ENCODE data around the gene ARNT2.
"Not testable (repeated sequence)": the region's sequence is repeated elsewhere in the genome, so short reads cannot be mapped to it uniquely, and the experiment has no call there.

ARNT2 gene

DNA sequence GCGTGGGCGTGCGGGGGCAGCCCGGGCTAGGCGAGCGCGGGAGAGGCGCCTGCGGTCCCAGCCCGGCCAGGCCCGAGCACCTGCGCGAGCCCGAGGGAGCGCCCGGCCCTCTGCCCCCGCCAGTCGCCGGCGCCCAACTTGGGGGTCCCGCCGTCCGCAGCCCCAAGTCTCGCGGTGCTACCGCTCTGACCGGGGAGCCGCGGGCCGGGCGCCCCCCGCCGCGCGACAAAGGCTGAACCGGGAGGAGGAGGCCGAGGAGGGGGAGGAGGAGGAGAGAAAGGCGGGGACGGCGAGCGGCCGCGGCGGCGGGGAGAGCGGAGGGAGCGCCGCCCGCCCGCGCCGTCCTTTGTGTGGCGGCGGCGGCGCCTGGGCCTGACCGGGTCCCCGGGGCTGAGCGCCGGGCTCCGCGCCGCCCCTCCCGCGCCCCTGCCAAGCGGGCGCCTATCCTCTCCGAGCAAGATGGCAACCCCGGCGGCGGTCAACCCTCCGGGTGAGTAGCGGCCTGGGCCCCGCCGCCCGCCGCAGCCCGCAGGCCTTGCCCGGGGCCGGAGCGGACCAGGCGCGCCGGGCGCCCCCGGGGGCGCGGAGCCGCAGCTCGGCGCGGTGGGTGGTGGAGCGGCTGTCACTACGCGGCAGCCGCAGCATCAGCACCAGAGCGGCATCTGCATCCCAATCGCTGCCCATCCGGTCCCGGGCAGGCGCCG is at the start of gene ARNT2:
ARNT2 (plus strand) TSS at position 326 of the 704 bp plus-strand sequence; CDS start at position 460, 134 bp downstream.
- DNase-seq: no peak

DNA sequence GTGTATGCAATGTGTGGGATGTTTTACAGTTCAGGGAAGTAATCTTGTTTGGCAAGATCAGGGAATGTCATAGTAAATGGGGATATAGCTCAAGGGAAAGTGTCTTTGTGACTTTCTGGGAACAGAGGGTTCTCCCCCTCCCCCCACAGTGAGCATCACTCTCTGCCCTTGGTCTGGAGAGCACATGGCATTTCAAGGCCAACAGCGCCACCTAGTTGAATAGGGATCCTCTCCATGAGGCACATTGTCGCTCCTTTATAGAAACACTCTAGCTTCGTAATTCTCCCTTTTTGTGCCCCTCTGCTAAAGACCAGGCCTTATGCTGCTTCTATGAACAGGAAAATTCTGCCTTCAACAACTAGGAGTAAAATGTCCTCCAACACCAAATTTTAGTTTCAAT is 37.1 kb upstream of the ARNT2 start:
- no peak for DNase-seq

DNA sequence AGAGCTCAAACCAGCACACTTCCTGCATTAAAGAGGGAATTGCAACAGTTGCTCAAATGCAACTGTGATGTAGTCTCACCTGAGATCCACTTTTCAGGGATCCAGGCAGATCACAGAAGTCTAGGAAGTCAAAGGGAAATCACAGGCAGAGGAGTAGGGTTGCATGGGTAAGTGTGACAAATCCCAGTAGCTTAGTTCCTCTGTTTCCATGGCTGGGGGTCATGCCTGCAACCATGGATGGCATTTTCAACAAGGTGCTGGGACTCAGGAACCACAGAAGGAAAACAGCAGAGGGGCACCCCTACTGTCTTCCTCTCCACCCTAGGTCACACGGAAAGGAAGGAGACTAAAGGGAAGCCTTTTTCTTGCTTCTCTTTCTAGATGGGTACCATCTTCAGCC is 36.5 kb upstream of the ARNT2 start:
- DNase-seq: no peak

DNA sequence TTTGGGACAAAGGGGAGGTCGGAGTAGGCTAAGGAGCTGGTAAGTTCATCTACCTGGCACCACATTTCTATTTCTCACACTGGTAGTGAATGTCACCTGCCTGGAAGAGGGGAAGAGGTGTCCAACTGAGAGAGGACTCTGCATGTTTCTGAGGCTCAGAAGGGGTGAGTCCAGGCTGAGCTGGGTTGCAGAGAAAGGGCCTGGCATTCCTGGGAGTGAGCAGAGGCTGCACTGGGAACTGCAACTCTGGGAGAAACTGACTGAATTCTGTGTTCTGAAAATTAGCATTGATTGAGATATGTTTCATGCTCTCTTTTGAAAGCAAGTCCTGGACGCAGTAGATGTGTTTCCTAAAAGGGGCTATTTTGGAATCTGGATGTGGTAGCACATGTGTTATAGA is 32.3 kb upstream of the ARNT2 start:
- no peak for DNase-seq

DNA sequence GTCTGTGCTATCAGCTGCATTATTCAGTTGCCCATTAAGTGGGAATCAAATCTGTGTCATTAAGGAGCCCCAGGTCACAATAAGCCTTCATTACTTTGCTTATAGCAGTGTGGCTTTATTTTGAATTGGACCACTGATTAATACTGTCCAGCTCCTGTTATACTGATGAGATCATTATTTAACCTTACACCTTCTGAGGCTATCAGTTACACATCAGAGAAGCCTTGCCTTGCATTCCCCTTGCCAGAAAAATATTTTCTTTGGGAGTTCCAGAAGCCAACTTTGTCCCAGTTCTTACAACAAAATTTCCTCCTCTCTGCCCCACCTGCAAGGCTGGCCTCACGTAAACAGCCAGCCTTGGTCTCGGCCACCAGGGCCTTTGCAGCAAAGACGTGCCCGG is 29.7 kb upstream of the ARNT2 start:
- DNase-seq: no peak

DNA sequence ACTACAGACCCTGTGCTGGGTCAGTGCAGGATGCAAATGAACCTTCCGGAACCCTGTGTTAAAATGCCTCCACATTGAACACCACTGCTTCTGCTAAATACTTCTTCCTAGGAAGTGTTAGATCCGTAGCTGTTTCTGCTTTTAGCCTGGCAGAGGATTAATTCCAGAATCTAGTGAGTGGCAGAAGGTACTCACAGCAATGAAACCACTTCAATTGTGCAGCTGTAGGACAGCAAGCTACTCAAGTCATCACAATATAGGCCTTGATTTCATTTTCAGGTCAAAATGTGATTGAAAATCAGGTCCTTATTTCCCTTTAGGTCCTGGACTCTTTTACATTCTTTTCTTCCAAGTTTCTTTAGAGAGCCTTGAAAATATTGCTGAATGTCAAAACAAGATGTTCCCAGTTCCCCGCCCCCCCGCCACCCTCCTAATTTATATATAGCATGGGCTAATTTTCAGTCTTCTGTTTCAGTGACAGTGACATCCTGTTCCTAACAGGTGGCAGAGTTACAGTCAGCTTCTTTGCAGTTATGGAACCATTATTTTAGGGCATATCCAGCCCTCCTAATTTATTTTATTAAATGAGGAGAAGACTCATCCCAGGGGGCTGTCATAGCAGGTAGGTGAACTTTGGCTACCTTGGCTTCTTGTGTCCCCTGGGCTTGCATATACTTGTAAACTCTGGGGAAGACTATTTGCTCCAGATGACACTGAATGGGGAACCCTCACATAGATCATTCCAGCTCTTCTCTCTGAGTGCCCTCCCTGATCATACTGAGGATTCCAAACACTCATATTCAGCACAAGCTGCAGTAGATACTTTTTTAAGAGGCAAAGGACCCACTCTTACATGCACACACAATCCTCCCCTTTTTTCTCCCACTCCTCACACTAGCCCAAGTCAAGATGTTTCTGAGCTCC is 28.0 kb upstream of the ARNT2 start:
- DNase-seq: no peak

DNA sequence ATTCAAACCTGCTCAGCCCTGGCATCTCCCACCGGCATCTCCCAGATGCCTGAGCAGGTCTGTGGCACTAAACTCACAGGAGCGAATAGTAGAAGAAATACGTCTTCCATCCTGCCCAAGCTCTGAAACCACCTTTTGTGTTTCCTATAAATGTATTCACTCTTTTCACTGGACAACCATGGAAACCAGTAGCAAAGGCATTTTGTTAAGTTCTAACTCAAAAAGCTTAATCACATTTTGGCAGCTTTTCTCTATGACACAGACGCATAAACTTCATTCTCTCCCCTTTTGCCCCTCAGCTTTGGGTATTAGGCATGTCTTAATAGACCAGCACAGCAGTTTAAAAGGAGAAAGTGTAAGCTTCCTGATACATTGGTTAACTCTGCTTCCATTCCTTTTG is 24.5 kb upstream of the ARNT2 start:
- no peak for DNase-seq

DNA sequence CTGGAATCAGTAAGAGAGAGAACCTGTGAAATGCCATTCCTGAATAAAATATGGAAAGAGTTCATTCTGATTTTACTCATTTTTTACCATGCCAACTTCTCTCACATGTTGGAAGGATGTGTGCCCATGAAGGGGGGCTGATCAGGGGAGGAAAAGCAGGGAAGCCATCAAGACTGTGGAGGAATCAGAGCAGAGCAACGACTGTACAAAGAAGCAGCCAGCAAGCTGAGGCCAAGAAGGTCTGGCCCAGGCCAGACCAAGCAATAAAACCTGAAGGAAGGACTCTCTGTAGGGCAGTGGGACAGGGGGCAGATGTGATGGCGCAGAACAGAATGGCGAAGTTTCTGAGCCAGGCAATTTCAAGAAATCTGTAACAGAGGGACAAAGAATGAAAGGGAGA is 24.0 kb upstream of the ARNT2 start:
- no peak for DNase-seq

DNA sequence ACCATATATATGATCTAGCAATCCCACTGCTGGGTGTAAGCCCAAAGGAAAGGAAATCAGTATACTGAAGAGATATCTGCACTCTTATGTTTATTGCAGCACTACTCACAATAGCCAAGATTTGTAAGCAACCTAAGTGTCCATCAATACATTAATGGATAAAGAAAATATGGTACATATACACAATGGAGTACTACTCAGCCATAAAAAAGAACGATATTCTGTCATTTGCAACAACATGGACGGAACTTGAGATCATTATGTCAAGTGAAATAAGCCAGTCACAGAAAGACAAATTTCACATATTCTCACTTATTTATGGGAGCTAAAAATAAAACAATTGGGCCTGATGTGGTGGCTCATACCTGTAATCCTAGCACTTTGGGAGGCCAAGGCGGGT is 21.9 kb upstream of the ARNT2 start:
- DNase-seq: no peak

DNA sequence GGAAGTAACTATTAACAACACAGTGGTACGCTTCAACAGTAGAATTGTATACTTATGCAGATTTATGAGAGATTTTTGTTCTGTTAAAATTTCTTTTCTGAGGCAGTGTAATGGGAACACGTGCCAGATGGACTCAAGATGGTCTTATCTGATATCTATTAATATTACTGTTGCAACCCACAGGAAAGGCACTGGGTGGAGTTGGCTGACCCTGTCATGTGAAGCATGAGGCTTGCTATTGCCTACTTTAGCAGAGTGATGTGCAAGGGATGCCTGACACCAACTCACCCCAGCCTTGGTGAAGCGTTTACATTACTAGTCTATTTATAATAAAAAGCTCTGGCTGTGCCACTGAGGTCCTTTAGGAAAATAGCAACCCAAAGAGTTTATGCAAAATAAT is 19.8 kb upstream of the ARNT2 start:
- no peak for DNase-seq

DNA sequence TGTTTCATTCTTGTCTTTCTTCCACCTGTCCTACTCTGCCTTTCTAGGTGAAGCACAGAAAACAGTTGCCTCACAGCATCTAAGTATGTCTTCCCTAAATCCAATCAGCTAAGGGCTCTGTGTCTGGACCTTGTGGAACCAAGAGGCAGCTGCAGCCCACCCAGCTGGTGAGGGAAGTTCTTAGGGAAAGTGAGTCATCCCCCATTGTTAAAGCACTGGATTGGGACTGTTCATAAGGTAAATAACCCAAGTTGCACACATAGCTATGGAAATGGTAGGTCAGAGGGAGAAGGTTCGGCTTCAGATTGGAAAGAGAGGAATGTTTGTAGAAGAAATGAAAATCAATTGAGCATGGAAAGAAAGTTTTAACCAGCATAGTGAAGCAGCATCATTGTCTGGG is 18.0 kb upstream of the ARNT2 start:
- no peak for DNase-seq

DNA sequence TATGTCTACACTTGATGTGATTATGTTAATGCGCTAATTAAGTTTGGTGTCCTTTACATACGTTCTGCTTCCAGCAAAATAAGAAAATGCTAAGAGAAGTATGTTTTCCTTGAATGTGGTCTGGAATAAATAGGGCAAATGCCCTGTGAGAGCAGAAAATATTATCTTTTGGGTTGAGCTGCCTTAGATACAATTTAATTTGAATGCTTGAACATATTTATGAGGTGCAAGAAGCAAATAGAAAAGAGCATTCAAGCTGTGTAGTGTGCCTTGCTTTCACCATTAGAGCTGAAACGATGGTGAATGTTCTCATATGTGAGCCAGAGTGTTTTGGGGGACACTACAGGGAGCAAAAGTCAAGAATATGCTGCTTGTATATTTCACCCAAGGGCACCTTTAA is 15.9 kb upstream of the ARNT2 start:
- no peak for DNase-seq

DNA sequence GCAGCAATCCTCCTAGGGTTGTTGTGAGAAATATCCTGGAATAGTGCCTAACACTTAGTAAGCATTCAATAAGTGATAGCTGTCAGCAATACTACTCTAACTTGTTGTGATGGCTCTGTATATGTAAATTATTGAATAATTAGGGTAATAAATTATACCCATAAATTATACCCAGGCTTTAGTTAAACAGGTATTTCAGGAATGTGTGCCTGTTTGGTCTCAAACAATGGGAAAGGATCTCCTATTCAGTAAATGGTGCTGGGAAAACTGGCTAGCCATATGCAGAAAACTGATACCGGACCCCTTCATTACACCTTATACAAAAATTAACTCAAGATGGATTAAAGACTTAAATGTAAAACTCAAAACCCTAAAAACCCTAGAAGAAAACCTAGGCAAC is 14.8 kb upstream of the ARNT2 start:
- DNase-seq: no peak

DNA sequence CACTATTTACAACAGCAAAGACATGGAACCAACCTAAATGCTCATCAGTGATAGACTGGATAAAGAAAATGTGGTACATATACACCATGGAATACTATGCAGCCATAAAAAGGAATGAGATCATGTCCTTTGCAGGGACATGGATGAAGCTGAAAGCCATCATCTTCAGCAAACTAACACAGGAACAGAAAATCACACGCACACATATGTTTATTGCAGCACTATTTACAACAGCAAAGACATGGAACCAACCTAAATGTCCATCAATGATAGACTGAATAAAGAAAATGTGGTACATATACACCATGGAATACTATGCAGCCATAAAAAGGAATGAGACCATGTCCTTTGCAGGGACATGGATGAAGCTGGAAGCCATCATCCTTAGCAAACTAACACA is 13.2 kb upstream of the ARNT2 start:
- DNase-seq: not testable (repeated sequence)

DNA sequence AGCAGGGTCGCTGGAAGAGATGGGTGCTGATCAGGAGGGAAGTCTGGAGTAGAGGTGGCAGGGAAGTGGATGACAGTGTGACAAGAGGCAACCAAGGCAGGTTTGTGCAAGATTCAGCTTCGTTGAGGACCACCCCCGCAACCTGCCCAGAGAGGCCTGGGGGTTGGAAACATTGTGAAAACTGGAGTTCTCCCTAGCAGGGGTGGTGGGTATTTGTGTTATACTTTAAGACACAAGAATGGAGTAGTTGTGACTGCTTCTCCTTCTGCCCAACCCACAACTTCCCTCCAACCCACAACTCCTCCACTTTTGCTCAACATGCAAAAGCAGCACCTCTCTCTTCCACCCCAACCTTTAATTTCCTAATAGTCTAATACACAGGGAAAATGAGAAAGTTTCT is 8.6 kb upstream of the ARNT2 start:
- DNase-seq: no peak

DNA sequence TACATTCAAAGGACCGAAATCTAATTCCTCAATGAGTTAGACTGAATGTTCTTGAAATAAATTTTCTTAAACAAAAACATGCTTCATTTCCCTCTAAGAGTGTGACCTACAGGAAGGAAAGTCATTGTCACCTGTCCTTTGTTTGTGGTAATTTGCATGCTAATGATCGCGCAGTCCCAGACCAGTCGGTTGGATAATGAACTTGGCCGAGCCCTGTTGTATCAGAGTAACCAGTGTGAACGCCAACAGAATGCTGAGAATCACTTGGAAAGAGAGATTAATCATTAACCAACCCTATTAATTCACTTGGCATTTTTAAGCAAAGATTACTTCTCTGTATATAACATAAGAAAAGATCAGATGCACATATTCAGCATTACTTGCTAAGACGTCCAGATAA is 8.1 kb upstream of the ARNT2 start:
- no peak for DNase-seq

DNA sequence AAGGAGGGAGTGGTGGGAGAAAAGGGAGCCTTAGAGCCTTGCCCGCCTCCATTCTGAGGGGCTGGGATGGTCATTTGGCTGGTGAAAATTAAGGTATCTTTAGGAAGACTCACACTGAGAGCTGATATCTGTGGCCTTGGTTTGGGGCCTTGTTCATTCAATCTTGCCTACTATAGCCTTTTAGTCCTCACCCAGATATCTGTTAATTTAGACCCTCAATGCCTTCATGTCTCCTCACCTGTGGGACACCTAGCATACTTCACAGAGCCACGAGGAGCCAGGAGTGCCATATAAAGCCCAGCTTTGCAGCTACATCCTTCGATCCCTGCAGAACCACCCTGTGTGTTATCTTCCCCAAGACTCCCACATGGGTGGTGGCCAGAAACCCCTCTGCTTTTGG is 4.7 kb upstream of the ARNT2 start:
- DNase-seq: no peak

DNA sequence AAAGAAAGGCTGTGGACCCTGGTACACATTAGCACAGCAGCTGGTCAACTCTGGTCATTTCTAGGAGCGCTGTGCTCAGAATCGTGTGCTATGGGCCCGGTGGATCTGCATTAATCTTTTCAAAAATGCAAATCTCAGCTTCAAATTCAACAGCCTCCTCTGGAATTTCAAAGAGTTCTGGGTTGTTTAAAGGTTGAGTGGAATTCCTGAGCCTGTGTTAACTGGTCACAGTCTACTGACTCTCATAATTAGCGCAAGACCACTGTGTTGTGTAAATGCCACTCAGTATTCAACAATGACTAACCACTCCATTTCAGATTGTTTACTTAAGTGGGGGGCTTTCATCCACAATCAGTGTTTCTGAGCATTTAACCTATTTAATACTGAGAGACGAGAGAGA is 2.7 kb upstream of the ARNT2 start:
- no peak for DNase-seq

DNA sequence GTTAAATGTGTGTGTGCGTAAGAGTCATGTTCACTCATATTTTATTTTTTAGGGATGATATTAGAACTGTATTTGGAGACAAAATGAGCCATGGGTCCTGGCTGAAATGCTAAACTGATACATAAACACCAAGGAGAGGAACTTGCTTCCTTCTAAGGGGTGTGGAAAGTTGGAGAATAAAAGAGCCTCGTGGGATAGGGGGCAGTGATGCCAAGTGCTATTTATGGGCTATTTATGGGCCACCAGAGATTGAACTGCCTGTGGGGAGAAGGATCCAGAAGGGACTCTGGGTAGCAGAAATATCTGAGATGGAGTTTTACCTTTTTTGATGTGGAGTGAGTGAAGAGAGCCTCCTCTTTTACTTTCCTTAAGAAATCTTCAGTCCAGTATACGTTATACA is 1.8 kb upstream of the ARNT2 start:
- no peak for DNase-seq

DNA sequence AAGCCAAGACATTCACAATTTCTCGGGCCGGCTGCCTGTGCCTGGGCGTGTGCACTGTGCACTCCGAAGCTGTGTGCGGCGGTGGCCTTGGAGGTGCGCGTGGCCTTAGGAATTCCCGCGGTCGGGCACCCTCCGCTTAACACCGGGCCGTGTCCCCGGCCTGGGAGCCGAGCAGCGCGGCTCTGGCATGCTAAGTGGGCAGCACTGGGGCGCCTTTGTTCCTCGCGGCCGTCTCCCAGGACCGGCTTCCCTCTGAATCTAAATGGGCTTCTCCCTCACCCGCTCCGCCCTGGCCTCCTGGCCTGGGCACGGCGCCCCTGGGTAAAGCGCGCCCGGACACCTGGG is 498 bp upstream of the ARNT2 start:
- DNase-seq: no peak

DNA sequence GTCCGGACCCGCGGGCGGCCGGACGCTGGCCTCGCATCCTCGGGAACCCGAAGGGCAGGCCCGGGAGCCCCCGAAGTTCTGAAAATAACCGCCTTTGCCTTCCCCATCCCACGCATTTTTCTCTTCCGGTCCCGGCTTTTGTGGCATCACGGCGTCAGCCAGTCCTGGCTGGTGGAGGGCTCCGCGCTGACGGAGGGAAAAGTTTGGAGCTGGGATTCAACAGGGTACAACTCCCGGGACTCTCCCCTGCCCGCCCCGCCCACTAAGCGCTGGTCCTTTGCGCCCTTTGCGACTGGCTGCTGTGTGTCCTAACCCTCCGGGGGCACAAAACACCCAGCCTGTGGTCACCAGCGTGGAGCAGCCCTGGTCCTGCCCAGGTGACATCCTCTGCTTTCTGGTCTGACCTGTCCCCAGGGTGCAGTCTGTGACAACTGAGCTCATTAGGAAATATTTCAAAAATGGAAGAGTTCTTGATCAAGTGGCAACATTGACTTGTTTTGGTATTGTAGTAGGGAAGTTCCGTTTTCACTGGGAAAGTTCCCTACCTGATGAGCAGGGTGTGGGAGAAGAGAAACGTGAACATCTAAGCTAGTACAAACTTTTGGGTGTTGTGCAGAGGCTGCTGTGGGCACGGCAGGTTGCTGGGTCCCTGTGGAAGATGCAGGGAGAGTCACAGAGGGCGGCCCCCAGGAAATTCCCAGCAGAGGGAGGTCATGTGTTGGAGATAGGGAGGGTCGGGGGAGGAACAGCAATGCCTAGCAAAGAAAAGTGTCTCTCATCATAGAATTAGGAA is 775 bp downstream of the ARNT2 start:
- no peak for DNase-seq

DNA sequence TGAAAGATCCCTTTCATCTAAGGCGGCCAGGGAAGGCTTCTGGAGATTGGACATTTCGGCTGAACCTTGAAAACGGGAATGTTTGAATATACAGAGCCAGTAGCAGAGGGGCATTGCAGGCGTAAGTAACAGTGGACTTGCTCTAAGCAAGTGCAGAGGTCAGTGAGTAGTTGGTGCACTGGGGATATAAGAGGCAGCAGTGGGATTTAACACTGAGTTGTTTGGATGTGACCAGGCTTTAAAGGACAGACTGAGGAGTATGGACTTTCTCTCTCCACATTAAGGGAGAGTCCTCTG is 1.3 kb downstream of the ARNT2 start:
- no peak for DNase-seq

DNA sequence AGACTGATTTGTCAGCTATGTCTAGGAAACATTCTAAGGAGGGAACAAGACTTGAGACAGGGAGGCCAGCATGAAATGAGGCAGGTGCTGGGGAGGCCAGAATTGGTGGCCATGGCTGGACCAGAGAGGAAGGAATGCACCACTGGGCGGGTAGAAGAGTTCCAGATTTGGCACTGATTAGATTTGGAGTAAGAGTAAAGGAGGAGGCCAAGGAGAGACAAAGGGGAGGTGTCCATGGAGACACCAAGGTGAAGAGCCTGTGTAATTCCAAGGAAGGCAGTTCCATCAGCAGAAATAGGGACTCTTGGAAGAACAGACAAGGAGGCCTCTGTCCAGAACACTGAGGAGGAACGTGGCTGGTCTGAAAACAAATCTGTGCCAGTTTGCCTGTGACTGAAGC is 1.8 kb downstream of the ARNT2 start:
- DNase-seq: no peak

DNA sequence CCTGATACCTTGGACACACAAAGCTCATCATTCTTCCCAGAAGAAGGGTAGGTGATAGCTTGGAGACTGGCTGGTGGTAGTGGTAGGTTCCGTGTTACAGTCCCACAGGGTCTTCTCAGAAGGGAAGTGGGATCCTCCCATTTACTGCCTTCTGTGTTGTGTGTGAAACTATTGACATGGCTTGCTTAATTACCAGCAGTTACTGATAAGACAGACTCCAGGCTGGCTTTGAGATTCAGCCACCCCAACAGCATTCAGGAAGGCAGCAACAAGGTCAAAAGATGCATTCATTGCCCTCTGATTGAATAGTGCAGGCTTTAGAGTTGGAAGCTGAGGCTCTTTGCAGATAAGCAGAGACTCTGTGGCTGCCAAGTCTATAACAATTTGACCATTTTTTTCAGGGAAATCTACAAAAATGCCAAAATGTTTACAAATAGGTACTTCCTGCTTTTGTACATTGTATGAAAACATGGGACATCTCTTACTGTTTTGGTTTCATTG is 7.7 kb downstream of the ARNT2 start:
- DNase-seq: no peak
